K562 (cell line): Measurements from ENCODE around the gene LDAH. TPM values are rescaled to one million over a fixed set of nuclear protein-coding genes. Genes with fewer than 3 reads are reported as not detected.

Experiments used
- ATAC-seq: fragments of 200-7000 bp; cut with Tn5 transposase; 3 replicates; pipeline ENCODE4 v1.9.1; 2020; ENCODE audit warnings: moderate library complexity
- BruUV-seq: library from RNA; stranded (reverse); fragments of 400-500 nt; replicated peaks from 2 replicates; lab custom pipeline; 2021; lab: Mats Ljungman, UMichigan
- CTCF ChIA-PET: fragments of 300-600 bp; formaldehyde crosslinking; extraction: SDS; loops from one replicate; lab custom pipeline; 2021; ENCODE audit warnings: low intra/inter-chr PET ratio; lab: Yijun Ruan, JAX
- POLR2A ChIA-PET: fragments of 300-600, 350-650 bp; sonication (Branson Sonifier 250); formaldehyde crosslinking; extraction: SDS; loops from one replicate; lab custom pipeline; 2021; ENCODE audit warnings: antibody characterized with exemption, inconsistent platforms; lab: Yijun Ruan, JAX
- DNase-seq, 4 experiments: peaks; one replicate each; pipeline versions ENCODE4 v3.0.0 to v3.0.0-alpha.2; 2011 to 2018; ENCODE audit warnings: low spot score in 3 of 4, mixed read lengths in 3 of 4; ENCODE audit errors: extremely low read depth in 1 of 4
- FAIRE-seq: peaks from 2 replicates; lab custom pipeline; 2011; peaks lifted over from hg19 to GRCh38; lab: Jason Lieb, UNC
- H2AFZ ChIP-seq: 2 replicates; pipeline ENCODE4 v1.6.0; 2011; ENCODE audit warnings: low read depth, low read length, control low read depth, inconsistent platforms
- H3K27ac ChIP-seq: fragments of 200-600 bp; 3 replicates; pipeline ENCODE4 v1.8.0; 2011; ENCODE audit warnings: low read depth, mild to moderate bottlenecking, control low read depth, inconsistent platforms, low read length, moderate library complexity, mixed read lengths; ENCODE audit errors: extremely low read depth
- H3K27me3 ChIP-seq, 2 experiments: fragments of 300-600 bp in 1 of 2; 2 replicates in 1 of 2; 3 replicates in 1 of 2; pipeline versions ENCODE4 v1.6.0 to v1.8.0; 2011; ENCODE audit warnings: inconsistent platforms in 2 of 2, low read length in 2 of 2, mild to moderate bottlenecking in 1 of 2, mixed read lengths in 1 of 2, moderate library complexity in 1 of 2; ENCODE audit not compliant: control insufficient read depth in 2 of 2, insufficient read depth in 2 of 2
- H3K36me3 ChIP-seq: fragments of 300-600 bp; 3 replicates; pipeline ENCODE4 v1.8.0; 2011; ENCODE audit warnings: mild to moderate bottlenecking, low read length, inconsistent platforms; ENCODE audit not compliant: control insufficient read depth, insufficient read depth
- H3K4me1 ChIP-seq, 2 experiments: fragments of 200-600 bp in 1 of 2; replicated peaks in 1 of 2; 2 replicates in 1 of 2; 3 replicates in 1 of 2; pipeline versions ENCODE4 v1.5.1 to v1.8.0; 2011; ENCODE audit warnings: inconsistent platforms in 2 of 2, low read length in 2 of 2, mild to moderate bottlenecking in 1 of 2, mixed read lengths in 1 of 2, moderate library complexity in 1 of 2; ENCODE audit not compliant: control insufficient read depth in 2 of 2, insufficient read depth in 2 of 2
- H3K4me2 ChIP-seq: 2 replicates; pipeline ENCODE4 v1.6.1; 2011; ENCODE audit warnings: low read length, control low read depth, inconsistent platforms, mixed read lengths; ENCODE audit not compliant: insufficient read depth
- H3K4me3 ChIP-seq: fragments of 200-600 bp; sonication (generic), shearing (Covaris generic); 2 replicates; pipeline ENCODE4 v1.5.1; 2016; ENCODE audit warnings: control low read depth, inconsistent platforms
- H3K79me2 ChIP-seq: fragments of 200-600 bp; 3 replicates; pipeline ENCODE4 v1.8.0; 2011; ENCODE audit warnings: low read length, inconsistent platforms; ENCODE audit not compliant: control insufficient read depth, insufficient read depth
- H3K9ac ChIP-seq, 2 experiments: 2 replicates each; pipeline versions ENCODE4 v1.6.0 to v1.6.1; 2011; ENCODE audit warnings: low read depth in 2 of 2, low read length in 2 of 2, control low read depth in 1 of 2, inconsistent platforms in 1 of 2, mild to moderate bottlenecking in 1 of 2, mixed read lengths in 1 of 2; ENCODE audit not compliant: insufficient read depth in 1 of 2
- H3K9me1 ChIP-seq: one replicate; pipeline ENCODE4 v1.6.0; 2011; ENCODE audit warnings: inconsistent platforms, mild to moderate bottlenecking, low read length, moderate library complexity; ENCODE audit not compliant: control insufficient read depth, insufficient read depth
- H3K9me3 ChIP-seq: replicated peaks from 2 replicates; pipeline ENCODE4 v1.5.1; 2011; ENCODE audit warnings: low read depth, low read length, inconsistent platforms; ENCODE audit not compliant: control insufficient read depth, insufficient read depth
- H4K20me1 ChIP-seq: replicated peaks from 2 replicates; pipeline ENCODE4 v1.6.1; 2011; ENCODE audit warnings: low read length, inconsistent platforms, mixed read lengths; ENCODE audit not compliant: control insufficient read depth, insufficient read depth
- RFX1 ChIP-seq: fragments of 450-650 bp; IDR thresholded peaks from 2 replicates; pipeline ENCODE4 v1.6.1; 2016; ENCODE audit warnings: mild to moderate bottlenecking, moderate library complexity
- ZNF507 ChIP-seq: conservative IDR thresholded peaks from 2 replicates; pipeline ENCODE4 v1.6.1; 2017; ENCODE audit warnings: missing genetic modification characterization, missing compliant biosample characterization
- ZNF561 ChIP-seq: fragments of 450-650 bp; formaldehyde crosslinking; conservative IDR thresholded peaks from 2 replicates; pipeline ENCODE4 v1.4.0; 2020; ENCODE audit warnings: mild to moderate bottlenecking, moderate library complexity
- ZNF586 ChIP-seq: fragments of 450-650 bp; formaldehyde crosslinking; conservative IDR thresholded peaks from 2 replicates; pipeline ENCODE4 v1.4.0; 2020; ENCODE audit warnings: mild to moderate bottlenecking, moderate library complexity
- WGBS: fragments of 100-300 bp; shearing (Covaris generic); methylation state at CpG from one replicate; pipeline ENCODE4 v1.1.6; 2016; ENCODE audit warnings: low coverage, mixed read lengths; ENCODE audit not compliant: insufficient coverage; ENCODE audit errors: missing lambda C conversion rate; 5-methylcytosine and 5-hydroxymethylcytosine counted together
- in situ Hi-C: fragments of 300-500 bp; cut with MboI; formaldehyde crosslinking; loops from 4 replicates; pipeline ENCODE4 v1.15.0; 2018; ENCODE audit warnings: inconsistent platforms, mixed read lengths
- intact Hi-C: fragments of 100-400 bp; cut with micrococcal nuclease; formaldehyde crosslinking; loops from 2 replicates; pipeline ENCODE4 v1.14.2; 2022
- polyA plus RNA-seq, 8 experiments: library from polyadenylated mRNA; depleted of rRNA in 4 of 8; stranded (reverse) in 5 of 8; unstranded in 3 of 8; fragments of >200 nt; fragmentation: Nextera tagmentation in 2 of 8; fragmentation: Illumina TruSeq in 1 of 8; extraction: Ambion mirVana in 2 of 8; extraction: Trizol in 1 of 8; gene quantifications; 2 replicates each; pipeline versions ENCODE4 v1.2.1 to v1.2.3, GENCODE V29; 2011 to 2014; ENCODE audit warnings: inconsistent platforms in 1 of 8, missing spikeins in 1 of 8
- total RNA-seq, 7 experiments: library from RNA; depleted of rRNA in 6 of 7; stranded (reverse); fragments of >200 nt in 6 of 7; fragmentation: Illumina TruSeq in 2 of 7; extraction: Trizol in 2 of 7; gene quantifications; 2 replicates each; pipeline versions ENCODE4 v1.2.1 to v1.2.3, GENCODE V29; 2011 to 2021; ENCODE audit warnings: low replicate concordance in 1 of 7
- TF ChIP-seq, protein P1 (sequence below): fragments of 250-450 bp; sonication (Bioruptor Pico); IDR thresholded peaks from 2 replicates; pipeline ENCODE4 v1.4.0; 2020
- TF ChIP-seq, protein P2 (sequence below): fragments of 250-450 bp; sonication (Bioruptor Pico); IDR thresholded peaks from 2 replicates; pipeline ENCODE4 v1.5.0; 2020; ENCODE audit warnings: mild to moderate bottlenecking
- TF ChIP-seq, protein P3 (sequence below): fragments of 250-450 bp; sonication (Bioruptor Pico); IDR thresholded peaks from 2 replicates; pipeline ENCODE4 v1.8.0; 2021; ENCODE audit warnings: moderate library complexity, mild to moderate bottlenecking, inconsistent platforms

LDAH gene
- total and polyA plus RNA-seq, 9 of the 15 experiments (the other 6 are each of a cell fraction or from before 2014, with no cell fraction given): 22.3 to 60.1 (median 40.0) TPM

DNA sequence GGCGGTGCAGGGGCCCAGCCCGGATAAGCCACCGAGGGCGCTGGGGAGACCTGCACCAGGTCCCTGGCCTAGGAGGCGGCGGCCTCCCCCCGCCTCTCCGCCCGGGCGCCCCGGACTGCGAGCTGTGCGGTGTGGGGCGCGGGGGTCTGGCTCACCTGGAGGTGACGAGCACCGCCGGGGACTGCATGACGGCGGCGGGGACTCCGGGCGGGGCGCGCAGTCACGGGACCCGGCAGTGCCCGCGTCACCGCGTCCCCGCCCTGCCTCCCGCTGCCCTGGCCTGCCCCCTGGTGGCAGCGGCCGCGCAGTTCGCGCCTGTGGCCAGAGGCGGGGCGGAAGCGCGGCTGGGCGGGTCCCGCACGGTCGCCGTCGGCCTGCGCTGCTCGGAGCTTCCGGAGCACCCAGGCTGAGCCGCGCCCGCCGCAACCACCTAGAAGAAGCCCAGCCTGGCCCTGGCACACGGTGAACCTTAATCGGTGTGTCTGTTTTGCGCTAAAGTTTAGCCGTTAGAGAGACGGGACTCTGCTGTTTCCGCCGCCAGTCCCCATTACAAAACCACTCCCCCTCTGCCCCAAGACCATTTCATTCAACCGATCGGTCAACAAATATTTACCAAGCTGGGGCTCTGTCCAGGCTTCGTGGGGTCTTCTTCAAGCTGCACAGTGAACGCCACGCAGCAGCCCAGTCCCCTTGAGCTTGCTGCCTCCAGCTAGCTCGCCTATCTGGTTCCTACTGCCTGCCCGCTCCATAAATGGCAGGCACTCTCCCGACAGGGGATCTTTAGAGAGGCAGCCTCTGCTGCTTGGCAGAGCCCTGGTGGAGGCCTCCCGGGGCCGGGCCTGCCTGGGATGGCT is 171.8 kb downstream of the LDAH start, which contains the start of gene HS1BP3:
HS1BP3 (minus strand) TSS at position 222 of the 854 bp plus-strand sequence; CDS start at position 187, 35 bp downstream.
- H3K9ac ChIP-seq: peak within 1 kb of the TSS; percentile 79 to 95
- no peaks in the 10 kb centered on the region; the same call in 2 of the 3 replicates for H3K79me2 ChIP-seq
- whole genome bisulfite sequencing: 1% methylated on average over 67 of the region's 72 CpGs
- peak within 1 kb of the TSS; percentile 77 for H3K4me2 ChIP-seq
- H3K36me3 ChIP-seq: no peaks in the 10 kb centered on the region
- FAIRE-seq (peak; percentile 71), DNase-seq (peak; percentile 89 to 97 (median 95)), ATAC-seq (peak; percentile 98)
- H3K27ac ChIP-seq: peak within 1 kb of the TSS; percentile 57
- H3K9me1 ChIP-seq: no peaks in the 10 kb centered on the region
- H3K4me1 ChIP-seq: peaks cover 6 to 20% of the 10 kb centered on the region in 2 experiments; a peak in 3 of 5 replicates
- in situ Hi-C loops (loop anchor here (25.0 kb wide), 1 partner anchor 611 kb away; no protein-coding TSS in a partner anchor), intact Hi-C loops (no loop called here)
- peaks cover 0 to 18% of the 10 kb centered on the region in 2 experiments; a peak in 2 of 5 replicates for H3K27me3 ChIP-seq
- H4K20me1 ChIP-seq: no peaks in the 10 kb centered on the region; the same call in 1 of the 2 replicates
- no peaks in the 10 kb centered on the region for H3K9me3 ChIP-seq
- ChIA-PET CTCF (interaction anchor here (0.6 to 1.5 kb wide), 7 partner anchors 9 to 698 kb away, joined by 3 to 4 read pairs (median 3); no protein-coding TSS in a partner anchor), POLR2A (interaction anchor here (0.6 to 1.2 kb wide), 6 partner anchors 9 to 516 kb away, joined by 3 to 6 read pairs (median 3); no protein-coding TSS in a partner anchor)
- peak within 1 kb of the TSS; percentile 92 for H2AFZ ChIP-seq
- H3K4me3 ChIP-seq: peak within 1 kb of the TSS; percentile 72
- BruUV-seq: TSS peak; percentile 96
- TF ChIP-seq ZNF561: no peak
- TF ChIP-seq, protein P1, sequence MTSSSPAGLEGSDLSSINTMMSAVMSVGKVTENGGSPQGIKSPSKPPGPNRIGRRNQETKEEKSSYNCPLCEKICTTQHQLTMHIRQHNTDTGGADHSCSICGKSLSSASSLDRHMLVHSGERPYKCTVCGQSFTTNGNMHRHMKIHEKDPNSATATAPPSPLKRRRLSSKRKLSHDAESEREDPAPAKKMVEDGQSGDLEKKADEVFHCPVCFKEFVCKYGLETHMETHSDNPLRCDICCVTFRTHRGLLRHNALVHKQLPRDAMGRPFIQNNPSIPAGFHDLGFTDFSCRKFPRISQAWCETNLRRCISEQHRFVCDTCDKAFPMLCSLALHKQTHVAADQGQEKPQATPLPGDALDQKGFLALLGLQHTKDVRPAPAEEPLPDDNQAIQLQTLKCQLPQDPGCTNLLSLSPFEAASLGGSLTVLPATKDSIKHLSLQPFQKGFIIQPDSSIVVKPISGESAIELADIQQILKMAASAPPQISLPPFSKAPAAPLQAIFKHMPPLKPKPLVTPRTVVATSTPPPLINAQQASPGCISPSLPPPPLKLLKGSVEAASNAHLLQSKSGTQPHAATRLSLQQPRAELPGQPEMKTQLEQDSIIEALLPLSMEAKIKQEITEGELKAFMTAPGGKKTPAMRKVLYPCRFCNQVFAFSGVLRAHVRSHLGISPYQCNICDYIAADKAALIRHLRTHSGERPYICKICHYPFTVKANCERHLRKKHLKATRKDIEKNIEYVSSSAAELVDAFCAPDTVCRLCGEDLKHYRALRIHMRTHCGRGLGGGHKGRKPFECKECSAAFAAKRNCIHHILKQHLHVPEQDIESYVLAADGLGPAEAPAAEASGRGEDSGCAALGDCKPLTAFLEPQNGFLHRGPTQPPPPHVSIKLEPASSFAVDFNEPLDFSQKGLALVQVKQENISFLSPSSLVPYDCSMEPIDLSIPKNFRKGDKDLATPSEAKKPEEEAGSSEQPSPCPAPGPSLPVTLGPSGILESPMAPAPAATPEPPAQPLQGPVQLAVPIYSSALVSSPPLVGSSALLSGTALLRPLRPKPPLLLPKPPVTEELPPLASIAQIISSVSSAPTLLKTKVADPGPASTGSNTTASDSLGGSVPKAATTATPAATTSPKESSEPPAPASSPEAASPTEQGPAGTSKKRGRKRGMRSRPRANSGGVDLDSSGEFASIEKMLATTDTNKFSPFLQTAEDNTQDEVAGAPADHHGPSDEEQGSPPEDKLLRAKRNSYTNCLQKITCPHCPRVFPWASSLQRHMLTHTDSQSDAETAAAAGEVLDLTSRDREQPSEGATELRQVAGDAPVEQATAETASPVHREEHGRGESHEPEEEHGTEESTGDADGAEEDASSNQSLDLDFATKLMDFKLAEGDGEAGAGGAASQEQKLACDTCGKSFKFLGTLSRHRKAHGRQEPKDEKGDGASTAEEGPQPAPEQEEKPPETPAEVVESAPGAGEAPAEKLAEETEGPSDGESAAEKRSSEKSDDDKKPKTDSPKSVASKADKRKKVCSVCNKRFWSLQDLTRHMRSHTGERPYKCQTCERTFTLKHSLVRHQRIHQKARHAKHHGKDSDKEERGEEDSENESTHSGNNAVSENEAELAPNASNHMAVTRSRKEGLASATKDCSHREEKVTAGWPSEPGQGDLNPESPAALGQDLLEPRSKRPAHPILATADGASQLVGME (CRISPR knock-in tag): 0 out of 2 replicates have a peak, but pooled peaks have one; percentile 48
- TF ChIP-seq, protein P2, sequence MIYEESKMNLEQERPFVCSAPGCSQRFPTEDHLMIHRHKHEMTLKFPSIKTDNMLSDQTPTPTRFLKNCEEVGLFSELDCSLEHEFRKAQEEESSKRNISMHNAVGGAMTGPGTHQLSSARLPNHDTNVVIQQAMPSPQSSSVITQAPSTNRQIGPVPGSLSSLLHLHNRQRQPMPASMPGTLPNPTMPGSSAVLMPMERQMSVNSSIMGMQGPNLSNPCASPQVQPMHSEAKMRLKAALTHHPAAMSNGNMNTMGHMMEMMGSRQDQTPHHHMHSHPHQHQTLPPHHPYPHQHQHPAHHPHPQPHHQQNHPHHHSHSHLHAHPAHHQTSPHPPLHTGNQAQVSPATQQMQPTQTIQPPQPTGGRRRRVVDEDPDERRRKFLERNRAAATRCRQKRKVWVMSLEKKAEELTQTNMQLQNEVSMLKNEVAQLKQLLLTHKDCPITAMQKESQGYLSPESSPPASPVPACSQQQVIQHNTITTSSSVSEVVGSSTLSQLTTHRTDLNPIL (CRISPR knock-in tag): no peak
- TF ChIP-seq ZNF586 (CRISPR knock-in tag): no peak
- no peak for TF ChIP-seq ZNF507 (tag)
- TF ChIP-seq RFX1: no peak
- TF ChIP-seq, protein P3, sequence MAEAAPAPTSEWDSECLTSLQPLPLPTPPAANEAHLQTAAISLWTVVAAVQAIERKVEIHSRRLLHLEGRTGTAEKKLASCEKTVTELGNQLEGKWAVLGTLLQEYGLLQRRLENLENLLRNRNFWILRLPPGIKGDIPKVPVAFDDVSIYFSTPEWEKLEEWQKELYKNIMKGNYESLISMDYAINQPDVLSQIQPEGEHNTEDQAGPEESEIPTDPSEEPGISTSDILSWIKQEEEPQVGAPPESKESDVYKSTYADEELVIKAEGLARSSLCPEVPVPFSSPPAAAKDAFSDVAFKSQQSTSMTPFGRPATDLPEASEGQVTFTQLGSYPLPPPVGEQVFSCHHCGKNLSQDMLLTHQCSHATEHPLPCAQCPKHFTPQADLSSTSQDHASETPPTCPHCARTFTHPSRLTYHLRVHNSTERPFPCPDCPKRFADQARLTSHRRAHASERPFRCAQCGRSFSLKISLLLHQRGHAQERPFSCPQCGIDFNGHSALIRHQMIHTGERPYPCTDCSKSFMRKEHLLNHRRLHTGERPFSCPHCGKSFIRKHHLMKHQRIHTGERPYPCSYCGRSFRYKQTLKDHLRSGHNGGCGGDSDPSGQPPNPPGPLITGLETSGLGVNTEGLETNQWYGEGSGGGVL (CRISPR knock-in tag): no peak
